Hepatocyte (in vitro differentiated cells): ENCODE results near the gene TIE1.

Experiments
- CTCF ChIP-seq: fragments of 200-600 bp; sonication (generic); IDR thresholded peaks from 2 replicates; pipeline ENCODE4 v1.5.1; 2016; ENCODE audit warnings: antibody characterized with exemption, mild to moderate bottlenecking; ENCODE audit not compliant: poor library complexity
- EZH2phosphoT487 ChIP-seq: fragments of 200-600 bp; sonication (generic); IDR thresholded peaks from one replicate; pipeline ENCODE4 v1.6.1; 2018; ENCODE audit warnings: antibody characterized with exemption, mild to moderate bottlenecking, low read depth, moderate library complexity; ENCODE audit not compliant: unreplicated experiment, severe bottlenecking

GRCh38 chr1:43348343-43348808 lies 47.6 kb downstream of the TIE1 start:
- no peak for TF ChIP-seq CTCF
- TF ChIP-seq EZH2phosphoT487 = no peak
